ENCODE results near the gene ST3GAL3. TPM values are rescaled to one million over a fixed set of nuclear protein-coding genes. Genes with fewer than 3 reads are reported as not detected.

The ST3GAL3 gene
- total RNA-seq, 1 experiment from 2014 or later = 8.6 TPM

DNA sequence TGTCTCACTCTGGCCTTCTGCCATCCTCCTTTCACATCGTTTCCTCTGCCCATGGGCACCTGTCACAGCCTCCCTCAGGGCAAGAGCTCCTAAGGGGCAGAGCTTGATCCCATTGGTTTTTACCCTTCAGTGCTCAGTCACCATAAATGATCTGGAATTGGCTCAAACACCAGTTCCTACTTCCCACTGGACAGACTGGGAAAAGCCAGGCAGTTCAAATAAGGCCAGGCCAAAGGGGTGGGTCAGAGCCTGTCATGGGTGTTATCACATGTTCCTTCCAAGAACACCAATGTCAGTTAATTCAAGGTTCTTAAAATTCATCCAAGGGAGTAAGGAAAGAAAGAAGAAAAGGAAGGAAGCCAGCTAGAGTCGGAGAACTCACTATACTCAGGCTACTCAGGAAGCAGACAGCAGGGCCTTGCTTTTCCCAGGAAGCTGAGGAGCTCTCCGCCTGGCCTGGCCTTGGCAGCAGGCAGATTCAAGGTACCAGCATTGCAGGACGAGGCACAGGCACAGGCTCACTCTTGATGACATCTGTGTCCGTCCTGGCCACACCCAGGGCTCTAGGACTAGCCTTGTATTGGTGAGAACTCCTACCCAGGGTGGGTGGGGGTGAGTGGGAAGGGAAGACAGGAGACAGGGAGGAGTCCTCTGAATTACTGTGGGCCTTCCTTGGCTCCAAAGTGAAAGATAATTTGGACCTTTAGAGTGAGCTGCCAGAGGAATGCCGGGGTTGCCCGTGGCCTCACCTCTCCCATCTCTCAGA lies 194.0 kb downstream of the ST3GAL3 start:
- no peak for DNase-seq (ENCODE audit: low spot score)
- H3K9me3 Mint-ChIP-seq = no peaks in the 10 kb centered on the region
- H3K36me3 Mint-ChIP-seq = no peaks in the 10 kb centered on the region
- TF ChIP-seq, protein P1, sequence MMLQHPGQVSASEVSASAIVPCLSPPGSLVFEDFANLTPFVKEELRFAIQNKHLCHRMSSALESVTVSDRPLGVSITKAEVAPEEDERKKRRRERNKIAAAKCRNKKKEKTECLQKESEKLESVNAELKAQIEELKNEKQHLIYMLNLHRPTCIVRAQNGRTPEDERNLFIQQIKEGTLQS (CRISPR knock-in tag; conservative IDR thresholded peaks at IDR 0.05) = no peak
- TF ChIP-seq ZNF121 (CRISPR knock-in tag; IDR thresholded peaks at IDR 0.05) (no peak), ZBTB21 (CRISPR knock-in tag; IDR thresholded peaks at IDR 0.05; ENCODE audit: borderline replicate concordance) (no peak), KAT7 (CRISPR knock-in tag; IDR thresholded peaks at IDR 0.05; ENCODE audit: borderline replicate concordance) (no peak), NR2C2 (CRISPR knock-in tag; IDR thresholded peaks at IDR 0.05) (no peak), MYBL2 (CRISPR knock-in tag; IDR thresholded peaks at IDR 0.05) (no peak), NFYB (CRISPR knock-in tag; conservative IDR thresholded peaks at IDR 0.05; ENCODE audit: low read depth) (no peak), ZNF219 (CRISPR knock-in tag; IDR thresholded peaks at IDR 0.05; ENCODE audit: borderline replicate concordance) (no peak), TP53 (CRISPR knock-in tag; IDR thresholded peaks at IDR 0.05) (no peak)
- TF ChIP-seq, protein P2, sequence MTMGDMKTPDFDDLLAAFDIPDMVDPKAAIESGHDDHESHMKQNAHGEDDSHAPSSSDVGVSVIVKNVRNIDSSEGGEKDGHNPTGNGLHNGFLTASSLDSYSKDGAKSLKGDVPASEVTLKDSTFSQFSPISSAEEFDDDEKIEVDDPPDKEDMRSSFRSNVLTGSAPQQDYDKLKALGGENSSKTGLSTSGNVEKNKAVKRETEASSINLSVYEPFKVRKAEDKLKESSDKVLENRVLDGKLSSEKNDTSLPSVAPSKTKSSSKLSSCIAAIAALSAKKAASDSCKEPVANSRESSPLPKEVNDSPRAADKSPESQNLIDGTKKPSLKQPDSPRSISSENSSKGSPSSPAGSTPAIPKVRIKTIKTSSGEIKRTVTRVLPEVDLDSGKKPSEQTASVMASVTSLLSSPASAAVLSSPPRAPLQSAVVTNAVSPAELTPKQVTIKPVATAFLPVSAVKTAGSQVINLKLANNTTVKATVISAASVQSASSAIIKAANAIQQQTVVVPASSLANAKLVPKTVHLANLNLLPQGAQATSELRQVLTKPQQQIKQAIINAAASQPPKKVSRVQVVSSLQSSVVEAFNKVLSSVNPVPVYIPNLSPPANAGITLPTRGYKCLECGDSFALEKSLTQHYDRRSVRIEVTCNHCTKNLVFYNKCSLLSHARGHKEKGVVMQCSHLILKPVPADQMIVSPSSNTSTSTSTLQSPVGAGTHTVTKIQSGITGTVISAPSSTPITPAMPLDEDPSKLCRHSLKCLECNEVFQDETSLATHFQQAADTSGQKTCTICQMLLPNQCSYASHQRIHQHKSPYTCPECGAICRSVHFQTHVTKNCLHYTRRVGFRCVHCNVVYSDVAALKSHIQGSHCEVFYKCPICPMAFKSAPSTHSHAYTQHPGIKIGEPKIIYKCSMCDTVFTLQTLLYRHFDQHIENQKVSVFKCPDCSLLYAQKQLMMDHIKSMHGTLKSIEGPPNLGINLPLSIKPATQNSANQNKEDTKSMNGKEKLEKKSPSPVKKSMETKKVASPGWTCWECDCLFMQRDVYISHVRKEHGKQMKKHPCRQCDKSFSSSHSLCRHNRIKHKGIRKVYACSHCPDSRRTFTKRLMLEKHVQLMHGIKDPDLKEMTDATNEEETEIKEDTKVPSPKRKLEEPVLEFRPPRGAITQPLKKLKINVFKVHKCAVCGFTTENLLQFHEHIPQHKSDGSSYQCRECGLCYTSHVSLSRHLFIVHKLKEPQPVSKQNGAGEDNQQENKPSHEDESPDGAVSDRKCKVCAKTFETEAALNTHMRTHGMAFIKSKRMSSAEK (CRISPR knock-in tag; IDR thresholded peaks at IDR 0.05; ENCODE audit: borderline replicate concordance) = no peak
- TF ChIP-seq, protein P3, sequence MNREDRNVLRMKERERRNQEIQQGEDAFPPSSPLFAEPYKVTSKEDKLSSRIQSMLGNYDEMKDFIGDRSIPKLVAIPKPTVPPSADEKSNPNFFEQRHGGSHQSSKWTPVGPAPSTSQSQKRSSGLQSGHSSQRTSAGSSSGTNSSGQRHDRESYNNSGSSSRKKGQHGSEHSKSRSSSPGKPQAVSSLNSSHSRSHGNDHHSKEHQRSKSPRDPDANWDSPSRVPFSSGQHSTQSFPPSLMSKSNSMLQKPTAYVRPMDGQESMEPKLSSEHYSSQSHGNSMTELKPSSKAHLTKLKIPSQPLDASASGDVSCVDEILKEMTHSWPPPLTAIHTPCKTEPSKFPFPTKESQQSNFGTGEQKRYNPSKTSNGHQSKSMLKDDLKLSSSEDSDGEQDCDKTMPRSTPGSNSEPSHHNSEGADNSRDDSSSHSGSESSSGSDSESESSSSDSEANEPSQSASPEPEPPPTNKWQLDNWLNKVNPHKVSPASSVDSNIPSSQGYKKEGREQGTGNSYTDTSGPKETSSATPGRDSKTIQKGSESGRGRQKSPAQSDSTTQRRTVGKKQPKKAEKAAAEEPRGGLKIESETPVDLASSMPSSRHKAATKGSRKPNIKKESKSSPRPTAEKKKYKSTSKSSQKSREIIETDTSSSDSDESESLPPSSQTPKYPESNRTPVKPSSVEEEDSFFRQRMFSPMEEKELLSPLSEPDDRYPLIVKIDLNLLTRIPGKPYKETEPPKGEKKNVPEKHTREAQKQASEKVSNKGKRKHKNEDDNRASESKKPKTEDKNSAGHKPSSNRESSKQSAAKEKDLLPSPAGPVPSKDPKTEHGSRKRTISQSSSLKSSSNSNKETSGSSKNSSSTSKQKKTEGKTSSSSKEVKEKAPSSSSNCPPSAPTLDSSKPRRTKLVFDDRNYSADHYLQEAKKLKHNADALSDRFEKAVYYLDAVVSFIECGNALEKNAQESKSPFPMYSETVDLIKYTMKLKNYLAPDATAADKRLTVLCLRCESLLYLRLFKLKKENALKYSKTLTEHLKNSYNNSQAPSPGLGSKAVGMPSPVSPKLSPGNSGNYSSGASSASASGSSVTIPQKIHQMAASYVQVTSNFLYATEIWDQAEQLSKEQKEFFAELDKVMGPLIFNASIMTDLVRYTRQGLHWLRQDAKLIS (CRISPR knock-in tag; IDR thresholded peaks at IDR 0.05; ENCODE audit: borderline replicate concordance) = no peak
- TF ChIP-seq, protein P4, sequence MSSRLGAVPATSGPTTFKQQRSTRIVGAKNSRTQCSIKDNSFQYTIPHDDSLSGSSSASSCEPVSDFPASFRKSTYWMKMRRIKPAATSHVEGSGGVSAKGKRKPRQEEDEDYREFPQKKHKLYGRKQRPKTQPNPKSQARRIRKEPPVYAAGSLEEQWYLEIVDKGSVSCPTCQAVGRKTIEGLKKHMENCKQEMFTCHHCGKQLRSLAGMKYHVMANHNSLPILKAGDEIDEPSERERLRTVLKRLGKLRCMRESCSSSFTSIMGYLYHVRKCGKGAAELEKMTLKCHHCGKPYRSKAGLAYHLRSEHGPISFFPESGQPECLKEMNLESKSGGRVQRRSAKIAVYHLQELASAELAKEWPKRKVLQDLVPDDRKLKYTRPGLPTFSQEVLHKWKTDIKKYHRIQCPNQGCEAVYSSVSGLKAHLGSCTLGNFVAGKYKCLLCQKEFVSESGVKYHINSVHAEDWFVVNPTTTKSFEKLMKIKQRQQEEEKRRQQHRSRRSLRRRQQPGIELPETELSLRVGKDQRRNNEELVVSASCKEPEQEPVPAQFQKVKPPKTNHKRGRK (CRISPR knock-in tag; IDR thresholded peaks at IDR 0.05; ENCODE audit: borderline replicate concordance) = no peak
- TF ChIP-seq, protein P5, sequence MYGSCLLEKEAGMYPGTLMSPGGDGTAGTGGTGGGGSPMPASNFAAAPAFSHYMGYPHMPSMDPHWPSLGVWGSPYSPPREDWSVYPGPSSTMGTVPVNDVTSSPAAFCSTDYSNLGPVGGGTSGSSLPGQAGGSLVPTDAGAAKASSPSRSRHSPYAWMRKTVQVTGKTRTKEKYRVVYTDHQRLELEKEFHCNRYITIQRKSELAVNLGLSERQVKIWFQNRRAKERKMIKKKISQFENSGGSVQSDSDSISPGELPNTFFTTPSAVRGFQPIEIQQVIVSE (CRISPR knock-in tag; IDR thresholded peaks at IDR 0.05; ENCODE audit: borderline replicate concordance) = no peak
- H3K4me1 Mint-ChIP-seq = no peaks in the 10 kb centered on the region
- ATAC-seq = no peak
- CTCF ChIA-PET = interaction anchor here (0.9 to 5.8 kb wide), 4 partner anchors 20 to 33 kb away, joined by 3 to 28 read pairs (median 4); no protein-coding TSS in a partner anchor
- H3K27me3 Mint-ChIP-seq (ENCODE audit: low read depth) = peaks cover 20% of the 10 kb centered on the region
- POLR2A ChIA-PET = no interaction called here
- H3K27ac Mint-ChIP-seq = no peak overlapping the region
- no peak overlapping the region for H3K4me3 Mint-ChIP-seq

Measured in WTC11 (cell line).